B cell (primary cell): Measurements from ENCODE around the gene RRBP1. TPM values are rescaled to one million over a fixed set of nuclear protein-coding genes. Genes with fewer than 3 reads are reported as not detected.

Experiments
- ATAC-seq: fragments of 200-7000 bp; cut with Tn5 transposase; one replicate; pipeline ENCODE4 v1.10.0; 2021; ENCODE audit warnings: low read depth, mild to moderate bottlenecking, moderate number of reproducible peaks, moderate library complexity
- CTCF ChIA-PET: fragments of 350-600 bp; sonication (Branson Sonifier 250); formaldehyde crosslinking; loops from one replicate; lab custom pipeline; 2021; ENCODE audit warnings: antibody characterized with exemption, inconsistent platforms; lab: Charles Lee
- POLR2A ChIA-PET: fragments of 350-600 bp; sonication (Branson Sonifier 250); formaldehyde crosslinking; loops from one replicate; lab custom pipeline; 2021; ENCODE audit warnings: antibody characterized with exemption; lab: Charles Lee
- DNase-seq: peaks from one replicate; pipeline ENCODE4 v3.0.0; 2013
- H2AFZ ChIP-seq: 2 replicates; pipeline ENCODE4 v1.6.1; 2012; ENCODE audit warnings: mild to moderate bottlenecking, low read depth, low read length; ENCODE audit not compliant: insufficient read depth, poor library complexity, severe bottlenecking
- H3K27ac ChIP-seq, 2 donors: 1 replicate in 1 of 2; 2 replicates in 1 of 2; pipeline ENCODE4 v1.5.1; 2012 to 2013; ENCODE audit warnings: low read length in 2 of 2, mild to moderate bottlenecking in 2 of 2, moderate library complexity in 1 of 2
- H3K27me3 ChIP-seq, 4 experiments: fragments of 200-600 bp in 1 of 4; sonication (generic) in 1 of 4; replicated peaks in 1 of 4; 1 replicate in 2 of 4; 2 replicates in 2 of 4; pipeline versions ENCODE4 v1.6.1 to v1.7.0; 2013 to 2016; ENCODE audit warnings: low read length in 3 of 4, mild to moderate bottlenecking in 2 of 4, mixed read lengths in 1 of 4, moderate library complexity in 1 of 4; ENCODE audit not compliant: insufficient read depth in 4 of 4, control insufficient read depth in 3 of 4; ENCODE audit errors: control extremely low read depth in 1 of 4
- H3K36me3 ChIP-seq, 2 experiments: replicated peaks in 1 of 2; 1 replicate in 1 of 2; 2 replicates in 1 of 2; pipeline versions ENCODE4 v1.6.1 to v1.7.1; 2013; ENCODE audit warnings: low read length in 1 of 2; ENCODE audit not compliant: insufficient read depth in 2 of 2, control insufficient read depth in 1 of 2; ENCODE audit errors: control extremely low read depth in 1 of 2, extremely low read depth in 1 of 2
- H3K4me1 ChIP-seq, 2 donors: fragments of 200-600 bp in 1 of 2; sonication (generic) in 1 of 2; 1 replicate in 1 of 2; 2 replicates in 1 of 2; pipeline versions ENCODE4 v1.5.1 to v1.6.1; 2013 to 2017; ENCODE audit warnings: low read length in 2 of 2; ENCODE audit not compliant: control insufficient read depth in 2 of 2, insufficient read depth in 2 of 2
- H3K4me2 ChIP-seq: replicated peaks from 2 replicates; pipeline ENCODE3; 2012; ENCODE audit warnings: mild to moderate bottlenecking, low read depth, low read length; ENCODE audit not compliant: poor library complexity, severe bottlenecking
- H3K4me3 ChIP-seq, 5 experiments: fragments of 200-600 bp in 1 of 5; sonication (generic) in 1 of 5; 1 replicate in 3 of 5; 2 replicates in 2 of 5; pipeline versions ENCODE4 v1.5.1 to v1.7.0; 2011 to 2016; ENCODE audit warnings: low read length in 4 of 5, mild to moderate bottlenecking in 4 of 5, low read depth in 2 of 5, control low read depth in 1 of 5, moderate library complexity in 1 of 5; ENCODE audit not compliant: insufficient read depth in 1 of 5; ENCODE audit errors: control extremely low read depth in 1 of 5, extremely low read depth in 1 of 5
- H3K79me2 ChIP-seq: fragments of 200-600 bp; sonication (generic); one replicate; pipeline ENCODE4 v1.6.0; 2016; ENCODE audit warnings: low read length; ENCODE audit not compliant: control insufficient read depth, insufficient read depth
- H3K9ac ChIP-seq: fragments of 200-600 bp; sonication (generic); 2 replicates; pipeline ENCODE4 v1.6.1; 2017; ENCODE audit warnings: mild to moderate bottlenecking, low read length, moderate library complexity
- H3K9me3 ChIP-seq, 3 donors: one replicate each; pipeline versions ENCODE4 v1.6.1 to v1.7.1; 2013; ENCODE audit warnings: low read length in 2 of 3; ENCODE audit not compliant: control insufficient read depth in 2 of 3, insufficient read depth in 1 of 3; ENCODE audit errors: control extremely low read depth in 1 of 3
- H4K20me1 ChIP-seq: 2 replicates; pipeline ENCODE4 v1.6.0; 2012; ENCODE audit warnings: mild to moderate bottlenecking, low read length; ENCODE audit not compliant: insufficient read depth, control insufficient read depth, poor library complexity, severe bottlenecking
- H3K27ac Mint-ChIP-seq: one replicate; pipeline ENCODE4 v1.8.0; 2021; ENCODE audit warnings: mixed read lengths
- H3K27me3 Mint-ChIP-seq: one replicate; pipeline ENCODE4 v1.8.0; 2021; ENCODE audit warnings: mixed read lengths
- H3K4me1 Mint-ChIP-seq: one replicate; pipeline ENCODE4 v1.8.0; 2021; ENCODE audit warnings: mixed read lengths
- H3K4me3 Mint-ChIP-seq: one replicate; pipeline ENCODE4 v1.8.0; 2021; ENCODE audit warnings: mixed read lengths
- H3K9me3 Mint-ChIP-seq: one replicate; pipeline ENCODE4 v1.8.0; 2022; ENCODE audit warnings: mixed read lengths; ENCODE audit not compliant: insufficient read depth
- EZH2 ChIP-seq: IDR thresholded peaks from 2 replicates; pipeline ENCODE4 v1.6.1; 2012; ENCODE audit warnings: borderline replicate concordance, low read depth, mild to moderate bottlenecking, moderate library complexity, low read length; ENCODE audit not compliant: insufficient read depth, poor library complexity, severe bottlenecking
- WGBS: methylation state at CpG from one replicate; pipeline ENCODE4 v1.1.5; 2013; ENCODE audit warnings: missing lambda C conversion rate; ENCODE audit not compliant: insufficient coverage; 5-methylcytosine and 5-hydroxymethylcytosine counted together
- intact Hi-C: fragments of 100-400 bp; cut with micrococcal nuclease; formaldehyde crosslinking; loops from one replicate; pipeline ENCODE4 v1.10.0; 2022
- polyA plus RNA-seq: library from polyadenylated mRNA; depleted of rRNA; stranded (reverse); fragments of >200 nt; gene quantifications from 2 replicates; pipeline ENCODE4 v1.2.3, GENCODE V29; 2012
- total RNA-seq, 2 donors: library from RNA; stranded (reverse); fragments of 120-200 nt in 1 of 2; gene quantifications; 1 replicate in 1 of 2; 2 replicates in 1 of 2; pipeline versions ENCODE4 v1.2.3 to v1.2.4, GENCODE V29; 2013 to 2022
- TF ChIP-seq, protein P1 (sequence below): fragments of 200-600 bp; IDR thresholded peaks from one replicate; pipeline ENCODE4 v1.8.0; 2022; ENCODE audit warnings: antibody characterized with exemption, mild to moderate bottlenecking

The RRBP1 gene
- total and polyA plus RNA-seq, 2 donors (not counting 1 experiment from before 2014, with no cell fraction given) = 10.9 to 27.5 TPM

DNA sequence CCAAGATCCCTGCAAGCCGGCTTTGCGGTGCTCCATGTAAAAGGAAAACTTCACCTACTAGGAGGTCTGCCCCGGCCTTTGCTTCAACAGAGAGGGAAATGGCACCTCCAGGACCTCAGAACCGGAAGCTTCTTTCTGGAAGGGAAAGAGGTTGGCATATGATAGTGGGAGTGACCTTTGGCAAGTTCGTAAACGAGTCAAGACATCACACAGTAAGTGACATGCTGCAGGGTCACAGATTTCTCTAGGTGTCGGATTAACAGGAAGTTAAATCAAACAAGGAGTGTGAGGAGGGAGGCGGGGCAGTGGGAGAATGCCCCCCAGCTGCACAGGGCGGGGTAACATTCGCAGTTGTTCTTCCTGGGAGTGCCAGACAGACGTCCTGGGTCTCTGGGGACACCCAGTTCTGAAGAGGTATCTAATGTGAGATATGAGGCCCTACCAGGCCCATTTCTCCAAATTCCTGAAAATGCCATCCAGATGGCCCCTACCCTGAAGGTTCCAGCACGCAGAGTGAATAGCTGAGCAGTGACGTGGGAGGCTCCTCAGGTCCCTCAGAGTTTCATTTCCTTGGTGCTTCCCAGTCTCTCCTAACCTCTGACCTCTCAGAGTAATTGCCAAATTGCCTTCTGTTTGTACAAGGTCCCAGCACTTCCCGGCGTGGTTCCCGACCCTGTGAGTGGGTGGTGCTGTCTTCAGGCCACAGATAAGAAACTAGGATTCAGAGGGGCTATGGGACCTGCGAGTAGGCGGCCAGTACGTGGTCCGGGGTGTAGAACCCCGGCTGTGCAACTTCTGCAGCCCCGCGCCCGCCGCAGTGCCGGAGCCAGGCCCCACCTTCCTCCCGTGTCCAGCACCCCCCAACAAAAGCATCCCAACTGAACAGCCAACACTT lies 1.9 kb downstream of the RRBP1 start:
- Histone ChIP-seq H3K4me1 (peaks cover 15 to 18% of the 10 kb centered on the region in 2 donors), H3K4me3 (peak overlapping the region in 4 of 5 experiments; percentile 41 to 85 (median 65)), H3K27ac (peak overlapping the region; percentile 31 to 50), H4K20me1 (no peaks in the 10 kb centered on the region), H3K9ac (peak overlapping the region; percentile 64), H2AFZ (peak overlapping the region; percentile 82), H3K4me2 (peak overlapping the region; percentile 97), H3K27me3 (peaks cover 0 to 6% (median 0%) of the 10 kb centered on the region in 4 experiments), H3K9me3 (no peaks in the 10 kb centered on the region), H3K36me3 (no peaks in the 10 kb centered on the region), H3K79me2 (peaks cover 30% of the 10 kb centered on the region)
- intact Hi-C loops = loop anchor here (5.0 to 10.0 kb wide), 4 partner anchors 145 to 1115 kb away; partner anchors contain the start of genes BFSP1 and SMIM26
- H3K4me3 Mint-ChIP-seq = peak overlapping the region; percentile 85
- 50% methylated on average over 23 of the region's 27 CpGs for WGBS
- TF ChIP-seq EZH2 = no peak
- TF ChIP-seq, protein P1, sequence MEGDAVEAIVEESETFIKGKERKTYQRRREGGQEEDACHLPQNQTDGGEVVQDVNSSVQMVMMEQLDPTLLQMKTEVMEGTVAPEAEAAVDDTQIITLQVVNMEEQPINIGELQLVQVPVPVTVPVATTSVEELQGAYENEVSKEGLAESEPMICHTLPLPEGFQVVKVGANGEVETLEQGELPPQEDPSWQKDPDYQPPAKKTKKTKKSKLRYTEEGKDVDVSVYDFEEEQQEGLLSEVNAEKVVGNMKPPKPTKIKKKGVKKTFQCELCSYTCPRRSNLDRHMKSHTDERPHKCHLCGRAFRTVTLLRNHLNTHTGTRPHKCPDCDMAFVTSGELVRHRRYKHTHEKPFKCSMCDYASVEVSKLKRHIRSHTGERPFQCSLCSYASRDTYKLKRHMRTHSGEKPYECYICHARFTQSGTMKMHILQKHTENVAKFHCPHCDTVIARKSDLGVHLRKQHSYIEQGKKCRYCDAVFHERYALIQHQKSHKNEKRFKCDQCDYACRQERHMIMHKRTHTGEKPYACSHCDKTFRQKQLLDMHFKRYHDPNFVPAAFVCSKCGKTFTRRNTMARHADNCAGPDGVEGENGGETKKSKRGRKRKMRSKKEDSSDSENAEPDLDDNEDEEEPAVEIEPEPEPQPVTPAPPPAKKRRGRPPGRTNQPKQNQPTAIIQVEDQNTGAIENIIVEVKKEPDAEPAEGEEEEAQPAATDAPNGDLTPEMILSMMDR = no peak
- DNase-seq = peak; percentile 28
- H3K4me1 Mint-ChIP-seq = peaks cover 20% of the 10 kb centered on the region
- ChIA-PET POLR2A (no interaction called here), CTCF (interaction anchor here (0.7 to 6.4 kb wide), 7 partner anchors 16 to 316 kb away, joined by 3 to 159 read pairs (median 8); no protein-coding TSS in a partner anchor)
- peak overlapping the region; percentile 86 for H3K27ac Mint-ChIP-seq
- H3K27me3 Mint-ChIP-seq = peaks cover 12% of the 10 kb centered on the region
- ATAC-seq = no peak
- H3K9me3 Mint-ChIP-seq = no peaks in the 10 kb centered on the region

DNA sequence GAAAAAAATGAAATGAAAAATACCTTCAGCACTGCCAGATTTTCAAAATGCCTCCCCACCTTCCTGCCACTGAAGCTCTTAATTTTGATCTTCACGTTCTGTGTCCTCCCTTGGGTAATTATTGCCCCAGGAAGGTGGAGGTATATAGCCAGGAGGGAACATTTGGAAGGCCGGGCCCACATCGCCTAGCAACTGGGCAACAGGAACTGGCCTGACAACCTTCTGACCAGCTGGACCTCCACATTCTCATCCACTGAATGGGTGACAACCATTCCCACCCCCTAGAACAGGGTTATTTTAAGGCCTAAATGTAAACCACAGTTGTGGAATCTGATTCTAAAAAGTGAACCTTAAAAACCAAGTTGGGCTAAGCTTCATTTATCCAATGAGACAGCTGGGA lies 3.2 kb downstream of the RRBP1 start:
- Mint-ChIP-seq H3K27me3 (peaks cover 3% of the 10 kb centered on the region), H3K4me1 (peaks cover 20% of the 10 kb centered on the region), H3K4me3 (no peak overlapping the region), H3K9me3 (no peaks in the 10 kb centered on the region), H3K27ac (peak overlapping the region; percentile 4)
- H3K36me3 ChIP-seq = no peaks in the 10 kb centered on the region
- peaks cover 15 to 18% of the 10 kb centered on the region in 2 donors for H3K4me1 ChIP-seq
- no peak overlapping the region for H3K4me2 ChIP-seq
- no peak overlapping the region for H3K4me3 ChIP-seq
- no peak for ATAC-seq
- no peak for DNase-seq
- ChIA-PET CTCF (interaction anchor here (0.8 to 6.4 kb wide), 5 partner anchors 174 to 459 kb away, joined by 3 to 159 read pairs (median 8); no protein-coding TSS in a partner anchor), POLR2A (no interaction called here)
- H3K27me3 ChIP-seq = no peaks in the 10 kb centered on the region
- H3K79me2 ChIP-seq = peaks cover 42% of the 10 kb centered on the region
- no peaks in the 10 kb centered on the region for H3K9me3 ChIP-seq
- H2AFZ ChIP-seq = no peak overlapping the region
- H4K20me1 ChIP-seq = peaks cover 8% of the 10 kb centered on the region
- no peak overlapping the region for H3K9ac ChIP-seq
- TF ChIP-seq, protein P1 = no peak
- TF ChIP-seq EZH2 = no peak
- intact Hi-C loops = no loop called here
- WGBS = no CpG with 5 or more reads among the region's 3 CpGs
- no peak overlapping the region for H3K27ac ChIP-seq
